Measurements from ENCODE around the gene ASB3.

DNA sequence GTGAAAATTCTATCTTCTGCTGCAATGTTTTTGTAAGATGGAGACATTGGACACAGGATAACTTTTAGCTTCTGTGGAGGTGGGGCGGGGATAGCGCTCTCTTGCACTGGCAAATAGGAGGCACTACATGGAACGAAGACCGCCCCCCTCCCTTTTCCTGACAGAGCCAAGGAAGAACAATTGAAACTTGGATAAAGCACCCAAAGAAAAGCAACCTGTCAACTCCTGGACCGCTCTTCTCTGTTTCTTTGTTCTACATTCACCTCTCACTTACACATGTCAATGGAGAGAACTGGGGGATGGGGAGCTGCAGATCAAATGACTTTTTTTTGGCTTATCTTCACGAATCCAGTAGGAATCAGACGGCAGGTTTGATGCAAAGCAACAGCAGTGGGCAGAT is 145.5 kb downstream of the ASB3 start:
- TF ChIP-seq FOXP2 (optimal IDR thresholded peaks at IDR 0.05; ENCODE audit: borderline replicate concordance, extremely low read depth, extremely low read length, insufficient read depth), result no peak
- no peak for TF ChIP-seq POLR2AphosphoS5 (IDR thresholded peaks at IDR 0.05; ENCODE audit: low read depth, low read length)
- no peak for TF ChIP-seq TAF1 (IDR thresholded peaks at IDR 0.05; ENCODE audit: borderline replicate concordance, insufficient read depth, low read length)
- no peak for TF ChIP-seq SIN3A (IDR thresholded peaks at IDR 0.05; ENCODE audit: borderline replicate concordance, insufficient read depth, low read length)
- TF ChIP-seq, protein P1, sequence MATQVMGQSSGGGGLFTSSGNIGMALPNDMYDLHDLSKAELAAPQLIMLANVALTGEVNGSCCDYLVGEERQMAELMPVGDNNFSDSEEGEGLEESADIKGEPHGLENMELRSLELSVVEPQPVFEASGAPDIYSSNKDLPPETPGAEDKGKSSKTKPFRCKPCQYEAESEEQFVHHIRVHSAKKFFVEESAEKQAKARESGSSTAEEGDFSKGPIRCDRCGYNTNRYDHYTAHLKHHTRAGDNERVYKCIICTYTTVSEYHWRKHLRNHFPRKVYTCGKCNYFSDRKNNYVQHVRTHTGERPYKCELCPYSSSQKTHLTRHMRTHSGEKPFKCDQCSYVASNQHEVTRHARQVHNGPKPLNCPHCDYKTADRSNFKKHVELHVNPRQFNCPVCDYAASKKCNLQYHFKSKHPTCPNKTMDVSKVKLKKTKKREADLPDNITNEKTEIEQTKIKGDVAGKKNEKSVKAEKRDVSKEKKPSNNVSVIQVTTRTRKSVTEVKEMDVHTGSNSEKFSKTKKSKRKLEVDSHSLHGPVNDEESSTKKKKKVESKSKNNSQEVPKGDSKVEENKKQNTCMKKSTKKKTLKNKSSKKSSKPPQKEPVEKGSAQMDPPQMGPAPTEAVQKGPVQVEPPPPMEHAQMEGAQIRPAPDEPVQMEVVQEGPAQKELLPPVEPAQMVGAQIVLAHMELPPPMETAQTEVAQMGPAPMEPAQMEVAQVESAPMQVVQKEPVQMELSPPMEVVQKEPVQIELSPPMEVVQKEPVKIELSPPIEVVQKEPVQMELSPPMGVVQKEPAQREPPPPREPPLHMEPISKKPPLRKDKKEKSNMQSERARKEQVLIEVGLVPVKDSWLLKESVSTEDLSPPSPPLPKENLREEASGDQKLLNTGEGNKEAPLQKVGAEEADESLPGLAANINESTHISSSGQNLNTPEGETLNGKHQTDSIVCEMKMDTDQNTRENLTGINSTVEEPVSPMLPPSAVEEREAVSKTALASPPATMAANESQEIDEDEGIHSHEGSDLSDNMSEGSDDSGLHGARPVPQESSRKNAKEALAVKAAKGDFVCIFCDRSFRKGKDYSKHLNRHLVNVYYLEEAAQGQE (IDR thresholded peaks at IDR 0.05; ENCODE audit: insufficient read depth in 1 of 2, low read depth in 2 of 2, low read length in 2 of 2), result no peak

All from PFSK-1 (cell line).